HepG2 (cell line): ENCODE data around the gene HOXA5. TPM values are rescaled to one million over a fixed set of nuclear protein-coding genes. Genes with fewer than 3 reads are reported as not detected.

ENCODE experiments used
- ATAC-seq: fragments of 200-7000 bp; cut with Tn5 transposase; 3 replicates; pipeline ENCODE4 v1.9.1; 2020; ENCODE audit warnings: mild to moderate bottlenecking, moderate library complexity
- Bru-seq: library from RNA; stranded (reverse); fragments of 400-500 nt; gene quantifications from one replicate; lab custom pipeline; 2021; lab: Mats Ljungman, UMichigan
- BruChase-seq, 2 experiments: library from RNA; stranded (reverse); fragments of 400-500 nt; gene quantifications; one replicate each; lab custom pipeline; 2021; lab: Mats Ljungman, UMichigan
- BruUV-seq: library from RNA; stranded (reverse); fragments of 400-500 nt; replicated peaks from 2 replicates; lab custom pipeline; 2021; lab: Mats Ljungman, UMichigan
- CTCF ChIA-PET: fragments of 300-600 bp; formaldehyde crosslinking; extraction: SDS; loops from one replicate; lab custom pipeline; 2021; ENCODE audit warnings: low total read pairs, inconsistent platforms, low intra/inter-chr PET ratio; lab: Yijun Ruan, JAX
- POLR2A ChIA-PET: fragments of 350-600 bp; sonication (Branson Sonifier 250); formaldehyde crosslinking; loops from one replicate; lab custom pipeline; 2020; ENCODE audit warnings: antibody characterized with exemption, inconsistent platforms; lab: Yijun Ruan, JAX
- DNase-seq: peaks from one replicate; pipeline ENCODE4 v3.0.0-alpha.2; 2015; ENCODE audit warnings: low spot score
- FAIRE-seq: peaks from 3 replicates; lab custom pipeline; 2011; peaks lifted over from hg19 to GRCh38; lab: Jason Lieb, UNC
- H2AFZ ChIP-seq: one replicate; pipeline ENCODE4 v1.6.1; 2011; ENCODE audit warnings: low read length, inconsistent platforms
- H3K27ac ChIP-seq: fragments of 300-600 bp; 3 replicates; pipeline ENCODE4 v1.8.0; 2011; ENCODE audit warnings: mixed run types, mild to moderate bottlenecking, mixed read lengths, low read length, inconsistent platforms; ENCODE audit not compliant: insufficient read depth; ENCODE audit errors: extremely low read length
- H3K27me3 ChIP-seq, 2 experiments: fragments of 200-600 bp in 1 of 2; 2 replicates in 1 of 2; 3 replicates in 1 of 2; pipeline versions ENCODE4 v1.6.0 to v1.8.0; 2011; ENCODE audit warnings: low read length in 2 of 2, mild to moderate bottlenecking in 2 of 2, moderate library complexity in 2 of 2, inconsistent platforms in 1 of 2; ENCODE audit not compliant: insufficient read depth in 2 of 2, control insufficient read depth in 1 of 2
- H3K36me3 ChIP-seq, 2 experiments: fragments of 200-600 bp in 1 of 2; replicated peaks in 1 of 2; 2 replicates in 1 of 2; 3 replicates in 1 of 2; pipeline versions ENCODE4 v1.5.1 to v1.8.0; 2011; ENCODE audit warnings: low read length in 2 of 2, inconsistent platforms in 1 of 2; ENCODE audit not compliant: insufficient read depth in 2 of 2, control insufficient read depth in 1 of 2
- H3K4me1 ChIP-seq: 2 replicates; pipeline ENCODE4 v1.5.1; 2012; ENCODE audit warnings: low read length, inconsistent platforms; ENCODE audit not compliant: insufficient read depth
- H3K4me2 ChIP-seq: 2 replicates; pipeline ENCODE4 v1.6.0; 2011; ENCODE audit warnings: low read depth, low read length, inconsistent platforms
- H3K4me3 ChIP-seq, 3 experiments: fragments of 200-600 bp in 1 of 3; sonication (generic), shearing (Covaris generic) in 1 of 3; replicated peaks in 1 of 3; 2 replicates each; pipeline ENCODE4 v1.5.1; 2011 to 2016; ENCODE audit warnings: low read length in 3 of 3, inconsistent platforms in 2 of 3, low read depth in 2 of 3, mild to moderate bottlenecking in 2 of 3, control low read depth in 1 of 3, mixed read lengths in 1 of 3; ENCODE audit not compliant: insufficient read depth in 1 of 3
- H3K79me2 ChIP-seq: one replicate; pipeline ENCODE4 v1.6.1; 2011; ENCODE audit warnings: low read length, inconsistent platforms; ENCODE audit not compliant: insufficient read depth
- H3K9ac ChIP-seq: 2 replicates; pipeline ENCODE4 v1.6.0; 2011; ENCODE audit warnings: mild to moderate bottlenecking, low read depth, low read length, inconsistent platforms; ENCODE audit not compliant: insufficient read depth
- H3K9me3 ChIP-seq: 2 replicates; pipeline ENCODE4 v1.5.1; 2012; ENCODE audit warnings: mild to moderate bottlenecking, low read length
- H4K20me1 ChIP-seq: 2 replicates; pipeline ENCODE4 v1.6.0; 2011; ENCODE audit warnings: inconsistent platforms, mild to moderate bottlenecking, low read length, moderate library complexity; ENCODE audit not compliant: insufficient read depth
- CTCF ChIP-seq: sonication (generic); formaldehyde crosslinking; IDR thresholded peaks from 2 replicates; pipeline ENCODE4 v1.5.0; 2020; ENCODE audit warnings: mild to moderate bottlenecking, missing genetic modification reagents, moderate library complexity
- HMGXB3 ChIP-seq: sonication (generic); formaldehyde crosslinking; IDR thresholded peaks from 2 replicates; pipeline ENCODE4 v1.4.0; 2020; ENCODE audit warnings: missing genetic modification reagents, borderline replicate concordance
- HNRNPK ChIP-seq: fragments of 200-400 bp; formaldehyde crosslinking; IDR thresholded peaks from 2 replicates; pipeline ENCODE4 v1.6.1; 2018; ENCODE audit warnings: low read length, low read depth, moderate library complexity, mild to moderate bottlenecking; ENCODE audit not compliant: poor library complexity, severe bottlenecking
- KLF16 ChIP-seq, 2 experiments: sonication (generic) in 1 of 2; formaldehyde crosslinking in 1 of 2; IDR thresholded peaks; 2 replicates each; pipeline versions ENCODE4 v1.6.1 to v1.8.0; 2016 to 2023; ENCODE audit warnings: missing genetic modification reagents in 2 of 2, missing compliant biosample characterization in 1 of 2
- NR2F6 ChIP-seq, 2 experiments: IDR thresholded peaks; 2 replicates each; pipeline ENCODE4 v1.6.1; 2016; ENCODE audit warnings: antibody characterized with exemption in 1 of 2, mild to moderate bottlenecking in 1 of 2
- RORA ChIP-seq: sonication (generic); formaldehyde crosslinking; IDR thresholded peaks from 2 replicates; pipeline ENCODE4 v1.5.0; 2020; ENCODE audit warnings: mild to moderate bottlenecking, missing genetic modification reagents, moderate library complexity
- YY1 ChIP-seq: IDR thresholded peaks from 2 replicates; pipeline ENCODE4 v1.6.1; 2011; ENCODE audit warnings: low read length, low read depth, moderate library complexity, mild to moderate bottlenecking; ENCODE audit not compliant: insufficient read depth, insufficient replicate concordance
- WGBS: methylation state at CpG from one replicate; pipeline ENCODE4 v1.1.6; 2017; ENCODE audit warnings: low lambda C conversion rate; 5-methylcytosine and 5-hydroxymethylcytosine counted together
- in situ Hi-C: cut with HindIII; loops from 2 replicates; pipeline ENCODE4 v1.10.0; 2017; ENCODE audit warnings: low pct_unique_long_range_greater_than_20kb; ENCODE audit not compliant: extremely low pct_ligation_motif_present
- intact Hi-C: fragments of 100-400 bp; cut with micrococcal nuclease; formaldehyde crosslinking; loops from one replicate; pipeline ENCODE4 v1.10.0; 2022; ENCODE audit not compliant: unreplicated experiment
- long read RNA-seq, 2 experiments: library from RNA in 1 of 2; library from polyadenylated mRNA in 1 of 2; stranded (forward) in 1 of 2; unstranded in 1 of 2; transcript quantifications; one replicate each; pipeline ENCODE4 v2.0.0, GENCODE V29; 2019 to 2022
- polyA minus RNA-seq, 3 experiments: library from RNA; depleted of rRNA, polyadenylated mRNA; stranded (reverse); fragments of >200 nt; gene quantifications; 2 replicates each; pipeline ENCODE4 v1.2.3, GENCODE V29; 2011; ENCODE audit warnings: low replicate concordance in 1 of 3
- polyA plus RNA-seq, 8 experiments: library from polyadenylated mRNA; depleted of rRNA in 3 of 8; stranded (reverse) in 7 of 8; unstranded in 1 of 8; fragments of >200 nt; fragmentation: Illumina TruSeq in 4 of 8; extraction: Trizol in 4 of 8; gene quantifications; 2 replicates each; pipeline versions ENCODE4 v1.2.1 to v1.2.3, GENCODE V29; 2011 to 2016; ENCODE audit warnings: low read depth in 4 of 8, missing spikeins in 1 of 8, mixed read lengths in 1 of 8; ENCODE audit not compliant: insufficient read depth in 1 of 8
- total RNA-seq, 5 experiments: library from RNA; depleted of rRNA; stranded (reverse); fragments of >200 nt; fragmentation: Illumina TruSeq; extraction: Trizol; gene quantifications; 2 replicates each; pipeline ENCODE4 v1.2.3, GENCODE V29; 2016; ENCODE audit warnings: low read depth in 1 of 5

Gene HOXA5
- total RNA-seq (2016; rRNA removed; fragmentation: Illumina TruSeq; extraction: Trizol) (3.2 and 3.9 TPM in 2 replicates), polyA plus RNA-seq (2011; rRNA removed) (3.6 and 4.0 TPM in 2 replicates), polyA minus RNA-seq (2011; rRNA and poly(A)+ RNA removed; ENCODE audit: low replicate concordance) (0.98 and 2.8 TPM in 2 replicates), Bru-seq, nascent RNA (percentile 73 among the genes with signal in this experiment), BruChase-seq, experiment 1, labeled RNA remaining after a 6-hour chase (percentile 73 among the genes with signal in this experiment), BruChase-seq, experiment 2, labeled RNA remaining after a 2-hour chase (percentile 82 among the genes with signal in this experiment)
- total RNA-seq (2016; cell fraction: cytosol; rRNA removed; fragmentation: Illumina TruSeq; extraction: Trizol; ENCODE audit: low read depth), result 0.71 and 0.97 TPM in 2 replicates
- 3.0 TPM in 2 replicates for total RNA-seq (2016; cell fraction: insoluble cytoplasmic fraction; rRNA removed; fragmentation: Illumina TruSeq; extraction: Trizol)
- 2.1 and 3.2 TPM in 2 replicates for total RNA-seq (2016; cell fraction: membrane; rRNA removed; fragmentation: Illumina TruSeq; extraction: Trizol)
- 2.1 and 4.1 TPM in 2 replicates for total RNA-seq (2016; cell fraction: nucleus; rRNA removed; fragmentation: Illumina TruSeq; extraction: Trizol)
- polyA plus RNA-seq (2011; cell fraction: cytosol; rRNA removed), result 2.0 TPM in 2 replicates
- 4.0 and 4.1 TPM in 2 replicates for polyA plus RNA-seq (2011; cell fraction: nucleus; rRNA removed)
- 2.3 TPM in 2 replicates for polyA plus RNA-seq (2012)
- 0.70 and 1.1 TPM in 2 replicates for polyA plus RNA-seq (2016; cell fraction: cytosol; fragmentation: Illumina TruSeq; extraction: Trizol; ENCODE audit: low read depth)
- polyA plus RNA-seq (2016; cell fraction: insoluble cytoplasmic fraction; fragmentation: Illumina TruSeq; extraction: Trizol; ENCODE audit: low read depth), result 4.1 and 4.3 TPM in 2 replicates
- 2.2 and 2.8 TPM in 2 replicates for polyA plus RNA-seq (2016; cell fraction: membrane; fragmentation: Illumina TruSeq; extraction: Trizol; ENCODE audit: low read depth)
- 6.4 and 8.6 TPM in 2 replicates for polyA plus RNA-seq (2016; cell fraction: nucleus; fragmentation: Illumina TruSeq; extraction: Trizol; ENCODE audit: insufficient read depth, low read depth)
- polyA minus RNA-seq (2011; cell fraction: cytosol; rRNA and poly(A)+ RNA removed), result 1.1 and 2.2 TPM in 2 replicates
- polyA minus RNA-seq (2011; cell fraction: nucleus; rRNA and poly(A)+ RNA removed), result 2.7 and 3.4 TPM in 2 replicates
- long read RNA-seq, experiment 1, partial matches to known transcripts, result 0 of 5 reads
- long read RNA-seq, experiment 1, other reads (novel, unspliced or antisense), result 2 of 5 reads
- long read RNA-seq, experiment 2, partial matches to known transcripts, result 0 of 3 reads
- long read RNA-seq, experiment 2, other reads (novel, unspliced or antisense), result 0 of 3 reads

- FAIRE-seq (peak; percentile 80), DNase-seq (peak; percentile 90), ATAC-seq (peak; percentile 74)
- intact Hi-C loops, result loop anchor here (5.0 kb wide), 1 partner anchor 766 kb away; no protein-coding TSS in a partner anchor
- 69% methylated on average over 43 of the region's 86 CpGs for WGBS
- peaks cover 12% of the 10 kb centered on the region for H3K4me1 ChIP-seq
- in situ Hi-C loops, result no loop called here
- ChIA-PET CTCF (interaction anchor here (1.3 to 1.8 kb wide), 3 partner anchors 290 to 457 kb away, joined by 4 to 14 read pairs (median 9); no protein-coding TSS in a partner anchor), POLR2A (interaction anchor here (1.0 to 2.7 kb wide), 7 partner anchors 12 to 456 kb away, joined by 3 to 13 read pairs (median 4); partner anchors contain the start of genes HOXA4 and SKAP2)
- H3K9me3 ChIP-seq, result no peaks in the 10 kb centered on the region
- H3K9ac ChIP-seq, result peak within 1 kb of the TSS; percentile 67
- H4K20me1 ChIP-seq, result no peaks in the 10 kb centered on the region
- peak within 1 kb of the TSS; percentile 70 for H3K4me2 ChIP-seq
- H3K27me3 ChIP-seq, result no peaks in the 10 kb centered on the region
- H2AFZ ChIP-seq, result peak within 1 kb of the TSS; percentile 67
- H3K79me2 ChIP-seq, result no peaks in the 10 kb centered on the region
- H3K27ac ChIP-seq, result peak within 1 kb of the TSS; percentile 60
- BruUV-seq, result TSS peak; percentile 64
- peak within 1 kb of the TSS; percentile 70 to 79 (median 76) for H3K4me3 ChIP-seq
- no peaks in the 10 kb centered on the region; a peak in 2 of 5 replicates for H3K36me3 ChIP-seq
- TF ChIP-seq RORA (CRISPR knock-in tag), result no peak
- no peak for TF ChIP-seq NR2F6 (IDR thresholded peaks at IDR 0.05)
- TF ChIP-seq NR2F6 (CRISPR knock-in tag; IDR thresholded peaks at IDR 0.05), result 0 out of 2 replicates have a peak, but pooled peaks have one; percentile 22
- peak; percentile 42 for TF ChIP-seq YY1
- no peak for TF ChIP-seq HMGXB3
- peak; percentile 77 for TF ChIP-seq CTCF (CRISPR knock-in tag)
- no peak for TF ChIP-seq KLF16 (CRISPR knock-in tag; IDR thresholded peaks at IDR 0.05)
- TF ChIP-seq HNRNPK, result no peak
These were observed at the start of gene HOXA5 for GRCh38 chr7:27143023-27143949. TSS of gene HOXA5 (minus strand) at chr7:27143681. CDS start at chr7:27143607, 74 bp downstream.
